GM21576 (cell line): ENCODE data around the gene GMIP.
"Not testable (repeated sequence)": the region's sequence is repeated elsewhere in the genome, so short reads cannot be mapped to it uniquely, and the experiment has no call there.

Experiments
- ATAC-seq: cut with Tn5 transposase; IDR thresholded peaks from one replicate; pipeline ENCODE4 v1.9.1; 2021; ENCODE audit warnings: mild to moderate bottlenecking, moderate library complexity; ENCODE audit not compliant: unreplicated experiment

Gene GMIP

DNA sequence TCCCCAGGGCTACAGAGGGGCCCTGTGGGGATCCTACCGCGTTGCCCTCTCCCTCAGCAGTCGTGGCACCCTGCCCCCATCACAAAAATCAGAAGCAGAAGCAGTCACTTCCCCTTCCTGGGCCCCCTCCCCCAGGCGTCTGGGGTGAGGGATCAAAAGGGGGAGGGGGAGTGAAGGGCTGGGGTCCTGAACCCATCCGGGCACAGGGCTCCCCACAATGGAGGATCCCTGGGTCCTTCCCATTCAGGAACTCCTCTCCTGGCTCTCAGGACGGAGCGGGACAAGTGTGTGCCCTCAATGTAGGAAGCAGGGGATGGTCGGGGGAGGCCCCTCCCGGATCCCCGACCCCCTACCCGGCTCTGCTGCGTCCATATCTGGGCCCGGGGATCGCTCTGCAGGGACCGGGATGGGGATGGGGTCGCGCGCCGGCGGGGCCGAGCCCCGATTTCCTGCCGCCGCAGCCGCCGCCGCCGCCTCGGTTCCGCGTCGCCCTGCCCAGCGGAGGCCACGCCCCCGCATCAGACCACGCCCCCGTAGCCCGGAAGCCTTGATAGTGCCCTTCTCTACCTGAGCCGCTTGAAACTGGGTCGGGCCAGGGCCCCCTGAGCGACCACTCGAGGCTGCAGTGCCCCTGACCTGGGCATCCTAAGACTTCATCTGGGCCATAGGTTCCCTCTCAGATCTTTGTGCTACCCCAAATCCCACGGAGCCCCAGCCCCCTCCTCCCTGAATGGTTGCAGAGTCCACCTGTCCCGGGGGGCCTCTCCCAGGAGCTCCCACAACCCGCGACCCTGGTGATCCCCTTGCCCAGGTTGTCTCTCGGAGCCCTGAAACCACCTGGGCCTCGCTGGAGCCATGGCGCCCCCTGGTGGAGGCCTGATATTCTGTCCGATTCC, at the start of gene GMIP:
GMIP (minus strand) TSS at position 500 of the 896 bp plus-strand sequence; CDS start at position 372, 128 bp downstream.
- ATAC-seq: peak; percentile 59

- ATAC-seq: no peak
Measured at GRCh38 chr19:19691683-19692082, 48.2 kb upstream of the GMIP start.

- ATAC-seq: not testable (repeated sequence)
Measured at GRCh38 chr19:19689023-19689422, 45.6 kb upstream of the GMIP start.

DNA sequence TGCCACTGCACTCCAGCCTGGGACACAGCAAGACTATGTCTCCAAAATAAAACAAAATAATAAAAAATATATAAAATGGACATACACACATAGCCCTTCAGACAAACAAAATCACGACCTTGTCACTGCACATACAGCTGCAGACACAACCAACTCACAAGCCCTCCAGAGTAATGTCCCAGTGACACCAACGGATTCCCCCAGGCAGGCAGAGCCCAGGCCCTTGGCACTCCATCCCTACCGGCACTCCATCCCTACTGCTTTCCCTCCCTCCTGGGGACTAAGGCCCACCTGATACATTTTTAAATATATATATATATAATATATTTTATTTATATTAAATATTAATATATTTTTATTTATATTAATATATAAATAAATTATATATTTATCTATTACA, 43.6 kb upstream of the GMIP start:
- no peak for ATAC-seq

DNA sequence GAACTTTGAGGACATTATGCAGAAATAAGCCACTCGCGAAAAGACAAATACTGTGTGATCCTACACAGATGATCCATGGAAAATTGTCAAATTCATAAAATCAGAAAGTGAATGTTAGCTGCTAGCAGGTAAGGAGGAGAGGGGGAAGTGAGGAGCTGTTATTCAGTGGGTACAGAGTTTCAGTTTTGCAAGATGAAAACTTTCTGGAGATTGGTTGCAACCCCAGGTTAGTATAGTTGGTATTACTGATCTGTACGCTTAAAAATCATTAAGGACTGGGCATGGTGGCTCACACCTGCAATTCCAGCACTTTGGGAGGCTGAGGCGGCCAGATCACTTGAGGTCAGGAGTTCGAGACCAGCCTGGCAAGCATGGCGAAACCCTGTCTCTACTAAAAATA, 43.1 kb upstream of the GMIP start:
- ATAC-seq: no peak

- ATAC-seq: not testable (repeated sequence)
Measured at GRCh38 chr19:19686119-19686518, 42.7 kb upstream of the GMIP start.

DNA sequence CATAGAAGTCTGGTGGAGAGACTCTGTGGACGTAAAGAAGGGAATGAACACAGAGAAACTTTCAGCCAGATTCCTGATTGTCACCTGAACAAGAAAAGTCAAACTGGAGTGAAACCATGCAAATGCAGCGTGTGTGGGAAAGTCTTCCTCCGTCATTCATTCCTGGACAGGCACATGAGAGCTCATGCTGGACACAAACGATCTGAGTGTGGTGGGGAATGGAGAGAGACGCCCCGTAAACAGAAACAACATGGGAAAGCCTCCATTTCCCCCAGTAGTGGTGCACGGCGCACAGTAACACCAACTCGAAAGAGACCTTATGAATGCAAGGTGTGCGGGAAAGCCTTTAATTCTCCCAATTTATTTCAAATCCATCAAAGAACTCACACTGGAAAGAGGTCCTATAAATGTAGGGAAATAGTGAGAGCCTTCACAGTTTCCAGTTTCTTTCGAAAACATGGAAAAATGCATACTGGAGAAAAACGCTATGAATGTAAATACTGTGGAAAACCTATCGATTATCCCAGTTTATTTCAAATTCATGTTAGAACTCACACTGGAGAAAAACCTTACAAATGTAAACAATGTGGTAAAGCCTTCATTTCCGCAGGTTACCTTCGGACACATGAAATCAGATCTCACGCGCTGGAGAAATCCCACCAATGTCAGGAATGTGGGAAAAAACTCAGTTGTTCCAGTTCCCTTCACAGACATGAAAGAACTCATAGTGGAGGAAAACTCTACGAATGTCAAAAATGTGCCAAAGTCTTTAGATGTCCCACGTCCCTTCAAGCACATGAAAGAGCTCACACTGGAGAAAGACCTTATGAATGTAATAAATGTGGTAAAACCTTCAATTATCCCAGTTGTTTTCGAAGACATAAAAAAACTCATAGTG, 36.0 kb upstream of the GMIP start:
- no peak for ATAC-seq

DNA sequence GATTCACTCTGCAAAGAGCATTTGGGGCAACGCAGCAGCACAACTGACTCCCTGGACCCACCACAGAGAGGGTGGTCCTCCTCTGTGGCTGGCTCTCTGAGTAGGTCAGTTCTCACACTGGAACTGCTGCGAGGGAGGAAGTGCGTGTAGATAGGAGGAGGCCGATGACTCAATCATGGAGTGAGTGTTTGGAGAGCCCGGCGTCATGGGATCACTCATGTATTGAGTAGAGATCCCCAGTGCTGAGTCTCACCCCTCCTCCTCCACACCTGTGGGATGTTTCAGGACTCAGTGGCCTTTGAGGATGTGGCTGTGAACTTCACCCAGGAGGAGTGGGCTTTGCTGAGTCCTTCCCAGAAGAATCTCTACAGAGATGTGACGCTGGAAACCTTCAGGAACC, 34.1 kb upstream of the GMIP start:
- ATAC-seq: no peak

GRCh38 chr19:19674315-19674714, 30.9 kb upstream of the GMIP start:
- no peak for ATAC-seq

GRCh38 chr19:19672816-19673215, 29.4 kb upstream of the GMIP start:
- no peak for ATAC-seq

DNA sequence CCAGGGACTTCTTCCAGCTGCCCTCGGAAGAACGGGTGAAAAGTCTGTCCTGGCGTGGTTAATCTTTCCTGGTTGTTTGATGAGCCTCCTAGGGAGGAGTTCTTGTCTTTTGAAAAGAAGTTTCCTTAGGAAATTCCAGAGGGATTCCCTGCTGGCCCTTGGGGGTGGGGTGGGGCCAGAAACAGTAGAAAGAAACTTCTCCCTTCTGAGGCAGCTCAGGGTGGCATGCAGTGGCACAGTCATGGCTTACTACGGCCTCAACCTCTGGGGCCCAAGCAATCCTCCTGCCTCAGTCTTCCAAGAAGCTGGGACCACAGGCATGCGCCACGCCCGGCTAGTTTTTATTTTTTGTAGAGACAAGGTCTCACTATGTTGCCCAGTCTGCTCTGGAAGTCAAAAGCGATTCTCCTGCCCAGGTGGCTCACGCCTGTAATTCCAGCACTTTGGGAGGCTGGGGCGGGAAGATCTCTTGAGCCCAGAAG, 26.7 kb upstream of the GMIP start:
- no peak for ATAC-seq

DNA sequence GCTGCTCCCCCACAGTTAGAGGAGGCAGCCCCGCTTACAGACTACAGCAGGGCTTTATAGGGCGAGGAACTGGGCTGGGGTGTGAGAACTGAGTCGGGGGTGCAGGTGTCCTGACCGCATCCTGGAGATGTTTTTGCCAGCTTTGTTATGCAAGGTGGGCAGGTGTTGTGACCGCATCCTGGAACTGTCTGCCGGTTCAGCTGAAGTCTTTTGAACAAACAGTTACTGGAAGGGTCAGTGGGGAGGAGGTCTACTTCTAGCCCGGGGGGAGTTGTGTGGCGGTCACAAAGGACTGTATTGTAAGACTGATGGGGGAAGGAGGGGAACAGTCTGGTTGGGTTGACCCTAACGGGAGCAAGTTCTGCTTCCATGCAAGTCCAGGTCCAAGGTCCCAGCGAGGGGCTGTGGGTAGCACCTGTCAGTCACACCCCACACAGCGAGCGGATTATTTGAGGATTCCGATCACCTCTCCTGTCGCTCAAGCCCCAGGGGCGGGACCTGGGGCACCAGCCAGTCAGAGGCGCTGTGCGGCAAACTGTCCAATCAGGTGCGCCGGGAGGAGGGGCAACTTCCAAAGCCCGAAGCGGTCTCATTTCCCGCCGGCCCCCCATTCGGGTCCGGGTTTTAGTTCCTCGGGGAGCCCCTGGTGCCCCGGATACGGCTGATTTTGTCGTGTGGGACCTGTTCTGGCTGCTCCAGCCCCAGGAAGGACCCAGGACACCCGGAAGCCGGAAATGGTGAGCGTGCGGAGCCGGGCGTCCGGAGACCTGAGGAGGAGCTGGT, 25.0 kb upstream of the GMIP start, which contains the start of gene ZNF101:
ZNF101 (plus strand) TSS at position 610 of the 783 bp plus-strand sequence; CDS start at position 735, 125 bp downstream.
- ATAC-seq: peak; percentile 62

- ATAC-seq: not testable (repeated sequence)
Measured at GRCh38 chr19:19665420-19665948, 22.0 kb upstream of the GMIP start.

GRCh38 chr19:19663256-19664120, 20.0 kb upstream of the GMIP start, which contains the start of gene ATP13A1:
Gene ATP13A1, minus strand, starts transcription at chr19:19663676. Its CDS starts 10 bp downstream, at chr19:19663666.
- peak; percentile 60 for ATAC-seq

DNA sequence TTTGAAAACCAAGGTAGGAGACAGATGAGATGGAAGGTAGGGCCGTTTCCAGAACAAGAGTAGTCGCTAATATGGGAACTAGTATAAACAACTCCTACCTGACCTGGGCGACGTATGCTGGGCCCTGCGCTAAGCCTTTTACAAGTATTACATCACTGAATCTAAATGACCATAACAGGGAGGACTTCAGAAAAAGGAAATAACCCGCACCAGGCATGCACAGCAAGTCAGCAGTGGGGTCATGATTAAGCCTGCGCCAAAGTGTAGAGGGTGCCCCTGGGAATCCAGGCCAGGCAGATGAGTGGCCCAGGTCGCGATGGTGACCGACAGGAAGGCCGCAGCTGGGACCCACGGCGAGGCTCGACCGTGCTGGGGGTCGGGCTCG, 19.4 kb upstream of the GMIP start:
- ATAC-seq: no peak

- ATAC-seq: no peak
Measured at GRCh38 chr19:19662344-19662743, 18.9 kb upstream of the GMIP start.

DNA sequence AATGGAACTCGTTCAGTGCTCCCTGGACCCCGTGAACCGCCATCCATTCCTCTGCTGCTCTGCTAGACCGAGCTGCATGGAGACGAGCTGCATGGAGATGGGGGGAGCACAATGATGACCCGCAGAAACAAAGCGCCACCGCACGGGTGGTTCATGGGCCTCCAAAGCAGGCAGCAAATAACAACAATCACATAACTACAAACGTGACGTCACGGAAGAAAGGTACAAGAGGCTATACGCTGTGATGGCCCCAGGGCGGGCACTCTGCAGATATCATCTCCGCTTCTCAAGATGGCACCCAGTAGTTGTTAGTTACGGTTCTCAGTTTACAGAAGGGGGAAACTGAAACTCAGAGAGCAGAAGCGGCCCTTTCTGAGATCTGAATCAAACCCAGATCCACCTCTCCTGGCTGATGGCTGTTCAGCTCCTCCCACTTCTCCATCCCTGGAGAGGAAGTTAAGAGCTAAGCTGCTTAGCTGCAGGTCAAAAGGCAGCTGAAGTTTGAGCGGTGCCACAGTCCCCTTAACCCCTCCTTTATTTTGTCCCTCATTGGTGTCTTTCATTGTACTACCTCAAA, 18.3 kb upstream of the GMIP start:
- ATAC-seq: peak; percentile 39

DNA sequence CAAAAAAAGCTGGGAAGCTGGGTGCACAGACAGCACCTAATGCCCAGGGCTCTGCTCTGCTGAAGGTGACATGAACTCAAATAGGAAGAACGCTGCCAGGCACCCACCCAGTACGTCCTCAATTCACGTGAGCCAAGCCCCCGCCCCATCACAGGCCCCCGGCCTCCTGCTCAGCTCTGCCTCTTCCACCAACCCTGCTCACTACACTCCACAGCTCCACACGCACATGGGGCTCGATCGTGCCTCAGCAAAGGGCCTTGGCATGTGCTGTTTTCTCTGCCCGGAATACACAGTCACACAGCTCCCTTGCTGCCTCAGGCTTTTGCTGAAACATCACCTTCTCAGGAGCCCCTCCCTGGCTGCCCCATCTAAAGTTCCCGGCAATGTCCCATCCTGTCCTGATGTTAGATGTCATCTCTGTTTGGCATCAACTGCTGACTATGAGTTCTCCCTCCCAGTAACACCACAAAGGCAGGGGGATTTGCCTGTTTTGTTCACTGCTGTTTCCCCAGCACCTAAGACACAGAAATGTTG, 17.8 kb upstream of the GMIP start:
- ATAC-seq: no peak
